Mucosa of descending colon (tissue), 3 donors: ENCODE measurements around the gene TSPAN3. TPM values are rescaled to one million over a fixed set of nuclear protein-coding genes. Genes with fewer than 3 reads are reported as not detected.

ENCODE experiments used
- ATAC-seq: fragments of 200-7000 bp; cut with Tn5 transposase; one replicate; pipeline ENCODE4 v1.9.1; 2020; ENCODE audit warnings: mild to moderate bottlenecking, moderate library complexity
- DNase-seq, 3 donors: peaks; one replicate each; pipeline ENCODE4 v3.0.0-alpha.2; 2020
- H3K36me3 ChIP-seq: fragments of 200-600 bp; one replicate; pipeline ENCODE4 v1.8.0; 2021; ENCODE audit warnings: low read depth, mild to moderate bottlenecking
- H3K4me1 ChIP-seq: fragments of 200-600 bp; one replicate; pipeline ENCODE4 v1.8.0; 2021; ENCODE audit warnings: low read depth, mild to moderate bottlenecking
- H3K4me3 ChIP-seq: fragments of 200-600 bp; one replicate; pipeline ENCODE4 v1.8.0; 2021; ENCODE audit warnings: mild to moderate bottlenecking
- H3K9me3 ChIP-seq: fragments of 200-600 bp; one replicate; pipeline ENCODE4 v1.8.0; 2021; ENCODE audit warnings: mild to moderate bottlenecking
- intact Hi-C, 2 donors: fragments of 100-400 bp; cut with DNase I in 1 of 2; cut with micrococcal nuclease in 1 of 2; formaldehyde crosslinking; loops; one replicate each; pipeline versions ENCODE4 v1.11.0 to v1.11.1; 2022; cut with DNase I, micrococcal nuclease
- total RNA-seq, 3 donors: library from RNA; stranded (reverse); fragmentation: NEBNext Ultra II Directional in 2 of 3; extraction: Animal tissue kit (Norgen Biotek cat#: 25700) in 2 of 3; gene quantifications; one replicate each; pipeline versions ENCODE4 v1.2.1 to v1.2.4, GENCODE V29; 2021 to 2023
- TF ChIP-seq, protein P1 (sequence below): fragments of 200-600 bp; IDR thresholded peaks from one replicate; pipeline ENCODE4 v1.8.0; 2022; ENCODE audit warnings: antibody characterized with exemption, mild to moderate bottlenecking
- donor health status: DM: no; HTN: no; CAD: no; lungs with moderate emphysema.
- donor health status: DM: no; HTN: no; CAD: no.
- donor health status: DM: no; HTN: yes; CAD: no.

TSPAN3 gene
- total RNA-seq, 3 donors from 2014 or later: 419 to 945 (median 666) TPM

DNA sequence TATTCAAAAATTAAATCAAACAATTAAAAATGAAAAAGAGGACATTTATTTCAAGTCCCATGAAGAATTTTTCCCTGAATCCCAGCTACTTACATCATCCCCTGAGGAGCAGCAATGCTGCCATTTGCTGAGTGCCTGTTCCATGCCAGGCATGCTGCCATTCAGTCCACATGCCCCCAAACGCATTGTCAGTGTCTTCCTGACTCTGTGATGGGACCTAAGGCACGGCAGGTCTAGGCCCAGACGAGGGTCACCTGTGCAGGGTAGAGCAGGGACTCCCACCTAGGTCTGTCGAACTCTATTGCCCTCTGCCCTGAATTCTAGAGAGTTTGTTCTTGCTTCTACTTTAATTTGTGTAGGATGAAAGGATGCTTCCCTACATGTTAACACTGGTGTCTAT is 68.9 kb downstream of the TSPAN3 start:
- ATAC-seq: no peak
- no peaks in the 10 kb centered on the region for H3K9me3 ChIP-seq
- no peaks in the 10 kb centered on the region for H3K36me3 ChIP-seq
- H3K4me3 ChIP-seq: no peak overlapping the region
- TF ChIP-seq, protein P1, sequence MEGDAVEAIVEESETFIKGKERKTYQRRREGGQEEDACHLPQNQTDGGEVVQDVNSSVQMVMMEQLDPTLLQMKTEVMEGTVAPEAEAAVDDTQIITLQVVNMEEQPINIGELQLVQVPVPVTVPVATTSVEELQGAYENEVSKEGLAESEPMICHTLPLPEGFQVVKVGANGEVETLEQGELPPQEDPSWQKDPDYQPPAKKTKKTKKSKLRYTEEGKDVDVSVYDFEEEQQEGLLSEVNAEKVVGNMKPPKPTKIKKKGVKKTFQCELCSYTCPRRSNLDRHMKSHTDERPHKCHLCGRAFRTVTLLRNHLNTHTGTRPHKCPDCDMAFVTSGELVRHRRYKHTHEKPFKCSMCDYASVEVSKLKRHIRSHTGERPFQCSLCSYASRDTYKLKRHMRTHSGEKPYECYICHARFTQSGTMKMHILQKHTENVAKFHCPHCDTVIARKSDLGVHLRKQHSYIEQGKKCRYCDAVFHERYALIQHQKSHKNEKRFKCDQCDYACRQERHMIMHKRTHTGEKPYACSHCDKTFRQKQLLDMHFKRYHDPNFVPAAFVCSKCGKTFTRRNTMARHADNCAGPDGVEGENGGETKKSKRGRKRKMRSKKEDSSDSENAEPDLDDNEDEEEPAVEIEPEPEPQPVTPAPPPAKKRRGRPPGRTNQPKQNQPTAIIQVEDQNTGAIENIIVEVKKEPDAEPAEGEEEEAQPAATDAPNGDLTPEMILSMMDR: no peak
- no peaks in the 10 kb centered on the region for H3K4me1 ChIP-seq
- intact Hi-C loops: no loop called here
- DNase-seq: peak in 2 of 3 donors; percentile 4 to 14

DNA sequence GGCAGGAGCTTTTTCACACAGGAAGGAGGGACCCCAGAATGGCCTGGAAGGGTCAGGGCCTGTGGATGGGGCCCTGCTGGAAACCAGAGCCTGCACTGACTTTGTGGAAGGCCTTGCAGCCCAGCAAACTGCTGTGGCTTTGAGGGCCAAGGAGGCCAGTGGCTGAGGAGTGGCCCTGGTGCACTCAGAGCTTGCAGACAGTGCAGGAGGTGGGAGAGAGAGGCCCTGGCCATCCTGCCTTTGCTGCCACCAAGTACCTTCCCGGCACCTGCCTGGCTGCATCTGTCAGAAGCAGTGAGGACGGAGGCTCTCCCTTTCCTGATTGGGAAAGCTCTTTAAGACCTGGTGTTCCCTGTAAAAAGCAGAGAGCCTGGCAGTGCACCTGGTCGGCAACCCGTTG is 69.6 kb downstream of the TSPAN3 start:
- intact Hi-C loops: no loop called here
- no peak overlapping the region for H3K4me3 ChIP-seq
- DNase-seq: peak in 2 of 3 donors; percentile 16 to 33

DNA sequence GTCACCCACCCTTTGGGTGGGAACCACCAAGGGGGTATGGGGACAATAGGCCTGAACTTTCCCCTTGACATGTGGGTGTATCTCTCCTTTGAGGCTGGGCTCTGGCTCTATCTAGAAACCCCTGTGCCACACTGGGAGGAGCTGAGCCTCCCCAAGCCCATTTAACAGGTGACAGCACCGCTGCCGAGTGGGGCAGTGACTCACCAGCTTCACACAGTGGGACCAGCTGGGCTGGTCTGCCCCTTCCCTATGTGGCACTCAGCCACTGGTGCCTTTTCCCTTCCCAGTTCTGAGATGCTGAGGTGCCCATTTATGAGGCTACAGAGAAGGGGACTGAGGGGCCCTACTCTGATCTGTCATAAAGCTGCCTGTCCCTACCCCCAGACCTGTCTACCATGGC is 70.9 kb downstream of the TSPAN3 start:
- TF ChIP-seq, protein P1: no peak
- DNase-seq (peak in 2 of 3 donors; percentile 5 to 48), ATAC-seq (no peak)
- intact Hi-C loops: no loop called here
- H3K4me3 ChIP-seq: no peak overlapping the region
- no peaks in the 10 kb centered on the region for H3K36me3 ChIP-seq
- no peaks in the 10 kb centered on the region for H3K4me1 ChIP-seq
- no peaks in the 10 kb centered on the region for H3K9me3 ChIP-seq

More for the DNA sequence above, 69.6 kb downstream of the TSPAN3 start:
- TF ChIP-seq, protein P1: no peak
- ATAC-seq: no peak
- no peaks in the 10 kb centered on the region for H3K36me3 ChIP-seq
- no peaks in the 10 kb centered on the region for H3K9me3 ChIP-seq
- no peaks in the 10 kb centered on the region for H3K4me1 ChIP-seq

DNA sequence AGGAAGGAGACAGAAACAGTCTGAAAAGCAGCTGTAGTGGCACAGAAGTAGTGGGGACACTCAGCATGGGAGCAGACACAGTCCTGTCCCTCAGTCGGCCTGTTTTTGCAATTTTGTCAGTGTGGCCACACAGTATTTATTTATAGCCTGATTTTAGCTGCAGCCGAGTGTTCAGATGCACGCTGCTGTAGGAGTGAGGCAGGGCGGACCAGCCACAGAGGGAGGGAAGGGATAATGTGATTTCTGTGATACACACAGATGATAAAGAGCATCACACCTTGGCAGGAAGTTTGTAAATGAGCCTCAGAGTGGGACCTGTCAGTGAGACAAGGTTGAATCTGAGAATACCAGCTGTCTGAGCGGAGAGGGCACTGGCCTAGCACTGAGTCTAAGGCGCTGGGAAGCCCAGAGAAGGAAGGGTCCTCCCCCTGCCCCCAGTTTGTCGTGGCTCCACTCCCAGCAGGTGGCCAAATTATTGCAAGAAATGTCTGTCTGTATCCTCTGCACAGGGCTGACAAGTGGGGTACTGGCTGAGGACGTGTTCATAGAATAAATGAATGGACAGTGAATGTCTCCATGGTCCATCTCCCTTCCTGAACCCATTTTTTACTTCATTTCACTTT is 72.1 kb downstream of the TSPAN3 start:
- DNase-seq: peak in 1 of 3 donors; percentile 15
- ATAC-seq: no peak
- intact Hi-C loops: no loop called here
- Histone ChIP-seq H3K4me3 (no peak overlapping the region), H3K4me1 (no peaks in the 10 kb centered on the region), H3K36me3 (no peaks in the 10 kb centered on the region), H3K9me3 (no peaks in the 10 kb centered on the region)
- TF ChIP-seq, protein P1: no peak

DNA sequence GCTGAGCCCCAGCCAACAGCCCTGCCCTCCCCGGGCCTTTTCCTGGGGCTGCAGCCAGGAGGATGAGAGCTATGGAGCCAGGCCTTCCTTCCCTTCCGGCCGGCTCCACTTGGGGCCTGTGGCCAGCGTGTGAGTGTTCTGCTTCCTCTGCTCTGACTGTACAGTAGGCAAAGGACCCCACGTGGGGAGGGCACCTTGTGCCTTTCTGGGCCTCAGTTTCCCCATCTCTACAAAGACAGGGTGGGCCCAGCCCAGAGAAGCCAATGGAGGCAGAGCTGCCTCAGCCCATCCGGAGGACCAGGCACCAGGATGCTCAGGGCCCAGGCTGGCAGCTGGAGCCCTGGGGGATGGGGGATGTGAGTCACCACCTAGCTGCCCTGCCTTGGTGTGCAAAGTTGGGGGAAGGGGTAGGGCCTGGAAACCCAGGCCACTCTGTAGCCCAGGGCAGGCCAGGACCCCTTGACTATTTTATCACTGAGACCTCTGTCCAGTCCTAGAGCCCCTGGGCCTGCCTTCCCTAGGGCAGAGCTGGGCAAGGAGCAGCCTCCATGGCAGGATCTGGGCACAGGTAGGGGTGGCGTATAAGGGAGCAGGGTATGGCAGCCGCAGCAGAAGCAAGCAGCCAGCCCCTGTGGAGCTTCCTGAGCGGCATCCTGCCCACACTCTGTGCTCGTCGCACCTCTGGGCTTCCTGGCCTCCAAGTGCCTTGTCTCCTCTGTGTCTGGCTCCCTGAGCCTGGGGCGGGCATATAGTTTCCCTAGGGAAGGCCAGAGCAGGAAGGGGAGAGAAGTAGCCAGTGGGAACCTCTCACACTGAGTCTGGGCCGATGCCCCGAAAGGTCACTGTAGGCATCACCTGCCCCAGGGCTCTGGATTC is 74.1 kb downstream of the TSPAN3 start:
- H3K4me3 ChIP-seq: no peak overlapping the region
- TF ChIP-seq, protein P1: no peak
- ATAC-seq (peak; percentile 49), DNase-seq (peak in 1 of 3 donors; percentile 71)
- intact Hi-C loops: no loop called here
- H3K4me1 ChIP-seq: no peaks in the 10 kb centered on the region
- H3K9me3 ChIP-seq: no peaks in the 10 kb centered on the region
- H3K36me3 ChIP-seq: no peaks in the 10 kb centered on the region
